HG03066 (cell line): Measurements from ENCODE around the gene FIGNL1.
A peak's percentile ranks its signal among the peaks of the same experiment; 100 is the strongest.

Experiments
- ATAC-seq: cut with Tn5 transposase; IDR thresholded peaks from one replicate; pipeline ENCODE4 v1.9.1; 2021; ENCODE audit warnings: low read depth; ENCODE audit not compliant: unreplicated experiment

The FIGNL1 gene

GRCh38 chr7:50449881-50450589 is at the start of gene FIGNL1:
TSS of gene FIGNL1 (minus strand) at chr7:50450350. CDS start at chr7:50447287, 3,063 bp downstream.
- ATAC-seq, result peak; percentile 80

GRCh38 chr7:50499092-50499491 is 48.9 kb upstream of the FIGNL1 start:
- ATAC-seq, result no peak

GRCh38 chr7:50497968-50498367 is 47.8 kb upstream of the FIGNL1 start:
- no peak for ATAC-seq

- no peak for ATAC-seq
These were observed 47.0 kb upstream of the FIGNL1 start for GRCh38 chr7:50497068-50497642.

- no peak for ATAC-seq
These were observed 46.4 kb upstream of the FIGNL1 start for GRCh38 chr7:50496569-50496968.

GRCh38 chr7:50495746-50496145 is 45.6 kb upstream of the FIGNL1 start:
- ATAC-seq, result no peak

- no peak for ATAC-seq
These were observed 42.8 kb upstream of the FIGNL1 start for GRCh38 chr7:50492770-50493519.

GRCh38 chr7:50491943-50492342 is 41.8 kb upstream of the FIGNL1 start:
- ATAC-seq, result no peak

GRCh38 chr7:50491209-50491608 is 41.1 kb upstream of the FIGNL1 start:
- no peak for ATAC-seq

- ATAC-seq, result no peak
These were observed 38.2 kb upstream of the FIGNL1 start for GRCh38 chr7:50488379-50488778.

- no peak for ATAC-seq
These were observed 36.4 kb upstream of the FIGNL1 start for GRCh38 chr7:50486512-50486911.

GRCh38 chr7:50481867-50482266 is 31.7 kb upstream of the FIGNL1 start:
- ATAC-seq, result no peak

GRCh38 chr7:50480797-50481196 is 30.6 kb upstream of the FIGNL1 start:
- no peak for ATAC-seq

- no peak for ATAC-seq
These were observed 29.8 kb upstream of the FIGNL1 start for GRCh38 chr7:50479743-50480517.

- no peak for ATAC-seq
These were observed 27.5 kb upstream of the FIGNL1 start for GRCh38 chr7:50477640-50478039.

- no peak for ATAC-seq
These were observed 26.9 kb upstream of the FIGNL1 start for GRCh38 chr7:50476953-50477625.

- ATAC-seq, result no peak
These were observed 25.2 kb upstream of the FIGNL1 start for GRCh38 chr7:50475340-50475739.

- no peak for ATAC-seq
These were observed 24.4 kb upstream of the FIGNL1 start for GRCh38 chr7:50474382-50475160.

- no peak for ATAC-seq
These were observed 23.4 kb upstream of the FIGNL1 start for GRCh38 chr7:50473531-50473930.

GRCh38 chr7:50472427-50472826 is 22.3 kb upstream of the FIGNL1 start:
- ATAC-seq, result no peak
